Measurements from ENCODE around the gene GRIA4. TPM values are rescaled to one million over a fixed set of nuclear protein-coding genes. Genes with fewer than 3 reads are reported as not detected.

The GRIA4 gene
- total RNA-seq, 1 donor from 2014 or later, result 0.27 TPM

DNA sequence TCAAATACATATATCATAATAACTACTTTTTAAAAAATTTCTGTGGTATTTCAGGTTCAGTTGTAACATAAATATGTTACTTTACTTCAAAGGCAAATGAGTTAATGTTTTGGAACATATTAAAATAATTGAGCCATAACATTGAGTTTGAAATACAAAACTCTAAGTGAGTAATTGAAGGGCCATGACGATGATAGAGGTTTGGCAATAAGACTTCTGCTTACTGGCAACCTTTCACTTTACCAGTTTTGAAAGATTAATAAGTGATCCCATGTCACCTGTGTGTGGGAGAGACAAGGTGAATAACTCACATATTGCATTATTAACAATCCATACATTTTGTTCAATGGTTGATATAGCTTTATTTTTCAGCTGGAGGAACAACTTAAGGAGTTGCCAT is 144.4 kb downstream of the GRIA4 start:
- Mint-ChIP-seq H3K4me1 (ENCODE audit: low read depth, unreplicated experiment) (no peaks in the 10 kb centered on the region), H3K9me3 (ENCODE audit: unreplicated experiment) (no peaks in the 10 kb centered on the region), H3K27me3 (ENCODE audit: low read depth, unreplicated experiment) (no peaks in the 10 kb centered on the region), H3K36me3 (ENCODE audit: low read depth, unreplicated experiment) (no peaks in the 10 kb centered on the region), H3K4me3 (ENCODE audit: unreplicated experiment) (no peak overlapping the region), H3K27ac (ENCODE audit: unreplicated experiment) (no peak overlapping the region)
- H3K4me3 ChIP-seq (ENCODE audit: insufficient read depth, low read depth, low read length), result no peak overlapping the region
- H3K4me2 ChIP-seq (ENCODE audit: low read length), result no peak overlapping the region
- no peak for TF ChIP-seq EZH2 (IDR thresholded peaks at IDR 0.05; ENCODE audit: insufficient read depth, low read length)
- TF ChIP-seq, protein P1, sequence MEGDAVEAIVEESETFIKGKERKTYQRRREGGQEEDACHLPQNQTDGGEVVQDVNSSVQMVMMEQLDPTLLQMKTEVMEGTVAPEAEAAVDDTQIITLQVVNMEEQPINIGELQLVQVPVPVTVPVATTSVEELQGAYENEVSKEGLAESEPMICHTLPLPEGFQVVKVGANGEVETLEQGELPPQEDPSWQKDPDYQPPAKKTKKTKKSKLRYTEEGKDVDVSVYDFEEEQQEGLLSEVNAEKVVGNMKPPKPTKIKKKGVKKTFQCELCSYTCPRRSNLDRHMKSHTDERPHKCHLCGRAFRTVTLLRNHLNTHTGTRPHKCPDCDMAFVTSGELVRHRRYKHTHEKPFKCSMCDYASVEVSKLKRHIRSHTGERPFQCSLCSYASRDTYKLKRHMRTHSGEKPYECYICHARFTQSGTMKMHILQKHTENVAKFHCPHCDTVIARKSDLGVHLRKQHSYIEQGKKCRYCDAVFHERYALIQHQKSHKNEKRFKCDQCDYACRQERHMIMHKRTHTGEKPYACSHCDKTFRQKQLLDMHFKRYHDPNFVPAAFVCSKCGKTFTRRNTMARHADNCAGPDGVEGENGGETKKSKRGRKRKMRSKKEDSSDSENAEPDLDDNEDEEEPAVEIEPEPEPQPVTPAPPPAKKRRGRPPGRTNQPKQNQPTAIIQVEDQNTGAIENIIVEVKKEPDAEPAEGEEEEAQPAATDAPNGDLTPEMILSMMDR (IDR thresholded peaks at IDR 0.05; ENCODE audit: insufficient read depth, low read depth, low read length), result no peak
- FAIRE-seq, result no peak
- no peaks in the 10 kb centered on the region for H3K79me2 ChIP-seq (ENCODE audit: insufficient read depth, low read length)
- no peak overlapping the region for H3K9ac ChIP-seq (ENCODE audit: low read length)
- no peaks in the 10 kb centered on the region for H3K4me1 ChIP-seq (ENCODE audit: insufficient read depth, low read length)
- no peak overlapping the region for H3K27ac ChIP-seq (ENCODE audit: low read depth, low read length)
- H4K20me1 ChIP-seq (ENCODE audit: insufficient read depth, low read length), result no peaks in the 10 kb centered on the region
- H3K9me3 ChIP-seq (ENCODE audit: insufficient read depth, low read depth, low read length), result no peaks in the 10 kb centered on the region
- no peaks in the 10 kb centered on the region for H3K27me3 ChIP-seq (ENCODE audit: insufficient read depth, low read length)
- H3K36me3 ChIP-seq (ENCODE audit: insufficient read depth, low read length), result no peaks in the 10 kb centered on the region
- no peak for DNase-seq (ENCODE audit: low read depth)
- no peak overlapping the region for H2AFZ ChIP-seq (ENCODE audit: low read depth, low read length)

GRCh38 chr11:105754716-105755115 is 144.8 kb downstream of the GRIA4 start:
- H3K4me3 Mint-ChIP-seq (ENCODE audit: unreplicated experiment), result no peak overlapping the region
- no peak overlapping the region for H3K9ac ChIP-seq (ENCODE audit: low read length)
- TF ChIP-seq EZH2 (IDR thresholded peaks at IDR 0.05; ENCODE audit: insufficient read depth, low read length), result no peak
- TF ChIP-seq, protein P1 (IDR thresholded peaks at IDR 0.05; ENCODE audit: insufficient read depth, low read depth, low read length), result no peak
- H3K9me3 ChIP-seq (ENCODE audit: insufficient read depth, low read depth, low read length), result no peaks in the 10 kb centered on the region
- H3K27me3 ChIP-seq (ENCODE audit: insufficient read depth, low read length), result no peaks in the 10 kb centered on the region
- DNase-seq (ENCODE audit: low read depth), result no peak
- no peak for FAIRE-seq
- no peak overlapping the region for H3K4me3 ChIP-seq (ENCODE audit: insufficient read depth, low read depth, low read length)
- H3K27ac Mint-ChIP-seq (ENCODE audit: unreplicated experiment), result no peak overlapping the region
- H3K4me1 ChIP-seq (ENCODE audit: insufficient read depth, low read length), result no peaks in the 10 kb centered on the region
- H3K36me3 ChIP-seq (ENCODE audit: insufficient read depth, low read length), result no peaks in the 10 kb centered on the region
- H3K27me3 Mint-ChIP-seq (ENCODE audit: low read depth, unreplicated experiment), result no peaks in the 10 kb centered on the region
- H3K27ac ChIP-seq (ENCODE audit: low read depth, low read length), result no peak overlapping the region
- H3K79me2 ChIP-seq (ENCODE audit: insufficient read depth, low read length), result no peaks in the 10 kb centered on the region
- no peak overlapping the region for H2AFZ ChIP-seq (ENCODE audit: low read depth, low read length)
- no peaks in the 10 kb centered on the region for H3K4me1 Mint-ChIP-seq (ENCODE audit: low read depth, unreplicated experiment)
- no peaks in the 10 kb centered on the region for H3K9me3 Mint-ChIP-seq (ENCODE audit: unreplicated experiment)
- no peak overlapping the region for H3K4me2 ChIP-seq (ENCODE audit: low read length)
- no peaks in the 10 kb centered on the region for H3K36me3 Mint-ChIP-seq (ENCODE audit: low read depth, unreplicated experiment)
- no peaks in the 10 kb centered on the region for H4K20me1 ChIP-seq (ENCODE audit: insufficient read depth, low read length)

- Histone ChIP-seq H3K4me1 (ENCODE audit: insufficient read depth, low read length) (no peaks in the 10 kb centered on the region), H3K4me2 (ENCODE audit: low read length) (no peak overlapping the region), H4K20me1 (ENCODE audit: insufficient read depth, low read length) (no peaks in the 10 kb centered on the region), H2AFZ (ENCODE audit: low read depth, low read length) (no peak overlapping the region), H3K36me3 (ENCODE audit: insufficient read depth, low read length) (no peaks in the 10 kb centered on the region), H3K27ac (ENCODE audit: low read depth, low read length) (no peak overlapping the region), H3K79me2 (ENCODE audit: insufficient read depth, low read length) (no peaks in the 10 kb centered on the region), H3K4me3 (ENCODE audit: insufficient read depth, low read depth, low read length) (no peak overlapping the region), H3K9me3 (ENCODE audit: insufficient read depth, low read depth, low read length) (no peaks in the 10 kb centered on the region), H3K9ac (ENCODE audit: low read length) (no peak overlapping the region), H3K27me3 (ENCODE audit: insufficient read depth, low read length) (no peaks in the 10 kb centered on the region)
- H3K27me3 Mint-ChIP-seq (ENCODE audit: low read depth, unreplicated experiment), result no peaks in the 10 kb centered on the region
- no peak overlapping the region for H3K4me3 Mint-ChIP-seq (ENCODE audit: unreplicated experiment)
- H3K27ac Mint-ChIP-seq (ENCODE audit: unreplicated experiment), result no peak overlapping the region
- H3K4me1 Mint-ChIP-seq (ENCODE audit: low read depth, unreplicated experiment), result no peaks in the 10 kb centered on the region
- TF ChIP-seq, protein P1 (IDR thresholded peaks at IDR 0.05; ENCODE audit: insufficient read depth, low read depth, low read length), result no peak
- TF ChIP-seq EZH2 (IDR thresholded peaks at IDR 0.05; ENCODE audit: insufficient read depth, low read length), result no peak
- DNase-seq (ENCODE audit: low read depth) (no peak), FAIRE-seq (no peak)
- no peaks in the 10 kb centered on the region for H3K9me3 Mint-ChIP-seq (ENCODE audit: unreplicated experiment)
- H3K36me3 Mint-ChIP-seq (ENCODE audit: low read depth, unreplicated experiment), result no peaks in the 10 kb centered on the region
Observed at GRCh38 chr11:105757107-105757506, 147.2 kb downstream of the GRIA4 start.
